GM19455 (cell line): Measurements from ENCODE around the gene RASSF8.
A peak's percentile ranks its signal among the peaks of the same experiment; 100 is the strongest.

Source experiments
- ATAC-seq: cut with Tn5 transposase; IDR thresholded peaks from one replicate; pipeline ENCODE4 v1.9.1; 2021; ENCODE audit not compliant: unreplicated experiment

Gene RASSF8

GRCh38 chr12:26101350-26101734 lies 142.9 kb downstream of the RASSF8 start:
- ATAC-seq, result no peak

GRCh38 chr12:26101763-26102162 lies 143.3 kb downstream of the RASSF8 start:
- no peak for ATAC-seq

- ATAC-seq, result no peak
Observed at GRCh38 chr12:26102953-26103352, 144.5 kb downstream of the RASSF8 start.

DNA sequence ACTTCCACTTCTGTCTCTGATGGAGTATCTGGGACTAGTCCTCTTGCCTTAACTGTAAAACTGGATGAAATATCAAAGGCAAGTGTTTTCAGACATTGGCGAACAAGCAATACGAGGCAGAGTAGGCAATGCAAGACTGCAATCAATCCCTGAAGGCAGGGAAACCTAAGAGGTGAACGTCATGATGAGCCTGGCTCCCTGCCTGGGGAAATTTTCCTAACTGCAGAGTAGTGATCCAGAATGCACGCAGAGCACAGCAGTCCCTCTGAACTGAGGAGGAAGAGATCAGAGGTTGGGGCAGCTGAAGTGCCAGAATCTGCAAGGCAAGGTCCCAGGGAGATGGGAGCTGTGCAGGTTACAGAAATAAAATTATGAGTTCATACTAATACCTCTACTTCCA lies 147.9 kb downstream of the RASSF8 start:
- ATAC-seq, result no peak

- no peak for ATAC-seq
Observed at GRCh38 chr12:26108915-26109314, 150.4 kb downstream of the RASSF8 start.

- no peak for ATAC-seq
Observed at GRCh38 chr12:26109343-26109881, 150.9 kb downstream of the RASSF8 start.

DNA sequence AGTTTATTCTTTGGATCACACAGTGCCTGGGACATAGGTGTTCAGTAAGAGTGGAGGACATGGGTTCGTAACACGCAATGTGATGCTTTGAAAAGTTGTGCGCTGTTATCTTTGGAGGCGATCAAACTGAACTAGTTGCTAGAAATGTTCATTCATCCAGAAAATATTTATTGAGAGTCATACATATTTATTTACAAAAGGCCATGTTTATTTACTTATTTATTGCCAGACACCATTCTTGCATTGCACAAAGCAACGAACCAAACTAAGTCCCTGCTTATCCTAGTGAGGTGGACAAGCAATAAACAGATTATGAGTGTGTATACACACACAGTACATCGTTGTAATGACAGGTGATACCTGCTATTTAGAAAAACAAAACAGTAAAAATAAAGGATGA lies 153.8 kb downstream of the RASSF8 start:
- ATAC-seq, result no peak

DNA sequence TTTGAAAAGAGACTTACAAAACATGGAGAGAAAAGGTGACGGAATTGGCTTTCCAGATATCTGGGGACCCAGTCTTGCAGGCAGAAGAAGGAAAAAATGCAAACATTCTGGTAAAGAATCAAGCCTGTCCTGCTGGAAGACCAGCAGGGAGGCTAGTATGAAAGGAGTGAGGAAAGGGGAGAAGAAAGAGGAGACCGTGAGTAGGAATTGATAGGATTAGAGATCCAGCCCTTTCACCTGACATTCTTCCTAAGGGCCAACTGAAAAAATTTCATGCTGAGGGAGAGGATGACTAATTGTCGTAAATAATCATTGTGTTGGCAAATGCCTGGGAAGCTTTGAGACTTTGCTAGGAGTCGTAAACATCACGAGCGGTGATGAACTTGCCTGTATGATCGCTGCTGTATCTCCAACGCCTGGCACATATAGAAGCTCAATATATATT lies 154.2 kb downstream of the RASSF8 start:
- ATAC-seq, result no peak

GRCh38 chr12:26113181-26113654 lies 154.7 kb downstream of the RASSF8 start:
- no peak for ATAC-seq

DNA sequence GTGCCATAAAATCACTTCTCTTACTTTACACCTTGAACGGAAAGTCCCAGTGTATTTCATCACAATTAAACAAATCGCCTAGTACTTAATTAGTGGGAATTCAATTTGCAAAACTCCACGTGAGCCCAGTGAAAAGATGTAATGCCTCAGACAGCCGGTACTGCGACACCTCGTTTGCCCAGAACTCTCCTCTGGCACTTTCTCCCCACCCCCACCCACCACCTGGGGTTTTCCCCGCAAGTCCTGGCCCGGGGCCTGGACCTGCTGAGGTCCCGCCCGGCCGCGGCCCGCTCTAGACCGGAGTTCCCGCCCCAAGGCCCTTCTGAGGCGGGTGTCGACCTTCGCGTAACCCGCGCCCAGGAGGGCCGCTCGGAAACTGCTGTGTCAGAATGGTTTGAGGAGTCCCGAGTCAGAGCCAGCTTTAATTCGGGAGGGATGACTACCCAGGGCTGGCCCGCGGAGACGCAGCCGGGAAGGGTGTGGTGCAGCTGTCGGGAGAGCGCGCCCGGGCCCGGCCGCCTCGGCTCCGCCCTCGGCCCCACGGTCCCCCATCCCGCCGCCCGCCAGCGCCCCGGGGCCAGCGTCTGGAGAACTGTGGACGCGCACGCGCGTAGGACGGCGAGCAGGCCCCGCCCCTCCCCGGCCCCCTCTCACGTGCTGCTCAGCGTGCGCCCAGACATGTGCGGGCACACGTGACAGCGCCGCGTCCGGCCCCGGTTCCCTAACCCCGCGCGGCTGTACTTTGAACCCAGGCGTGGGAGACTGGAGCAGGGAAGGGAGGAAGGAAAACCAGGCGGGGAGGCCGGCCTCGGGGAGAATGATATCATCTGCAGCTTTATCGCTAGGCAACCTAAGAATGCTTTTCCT lies 155.6 kb downstream of the RASSF8 start:
- ATAC-seq, result peak; percentile 78

GRCh38 chr12:26114720-26115401 lies 156.4 kb downstream of the RASSF8 start:
- no peak for ATAC-seq

DNA sequence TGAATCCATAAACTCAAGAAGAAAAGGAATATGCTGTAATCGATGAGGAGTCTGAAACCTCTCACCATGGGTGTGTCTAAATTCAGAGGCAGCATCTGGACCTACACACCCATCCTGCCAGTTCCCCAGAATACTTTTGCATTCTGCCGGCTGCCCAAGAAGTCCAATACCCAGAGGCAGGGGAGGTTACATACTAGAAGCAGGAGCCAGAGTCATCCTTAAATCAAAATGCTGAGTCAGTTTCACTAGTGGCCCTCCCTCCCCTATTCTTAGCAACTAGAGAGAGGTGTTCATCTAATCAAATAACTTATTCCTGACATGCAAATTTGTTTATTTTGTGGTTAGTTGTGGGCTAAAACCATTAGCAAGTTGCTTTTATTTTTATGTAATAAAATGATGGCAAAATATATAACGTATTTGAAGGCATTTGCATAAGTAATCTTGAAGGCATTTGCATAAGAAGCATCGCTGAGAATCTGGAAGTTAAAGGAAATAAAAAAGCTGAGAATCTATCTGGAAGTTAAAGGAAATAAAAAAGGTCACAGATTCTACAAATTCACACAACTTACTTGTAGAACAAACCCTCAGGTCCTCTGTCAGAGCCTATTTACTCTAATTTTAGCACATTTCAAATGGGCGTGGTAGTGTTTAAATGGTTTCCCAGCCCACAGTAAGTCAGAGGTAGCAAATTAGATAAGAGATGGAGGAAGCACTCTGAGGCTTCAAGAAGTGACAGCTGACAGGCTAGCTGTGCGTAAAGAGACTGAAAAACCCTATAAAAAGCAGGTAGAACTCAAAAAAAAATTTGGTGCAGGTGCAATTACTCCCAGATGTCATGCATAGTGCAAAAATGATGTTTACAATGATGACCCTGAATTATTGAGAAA lies 158.6 kb downstream of the RASSF8 start:
- ATAC-seq, result no peak

DNA sequence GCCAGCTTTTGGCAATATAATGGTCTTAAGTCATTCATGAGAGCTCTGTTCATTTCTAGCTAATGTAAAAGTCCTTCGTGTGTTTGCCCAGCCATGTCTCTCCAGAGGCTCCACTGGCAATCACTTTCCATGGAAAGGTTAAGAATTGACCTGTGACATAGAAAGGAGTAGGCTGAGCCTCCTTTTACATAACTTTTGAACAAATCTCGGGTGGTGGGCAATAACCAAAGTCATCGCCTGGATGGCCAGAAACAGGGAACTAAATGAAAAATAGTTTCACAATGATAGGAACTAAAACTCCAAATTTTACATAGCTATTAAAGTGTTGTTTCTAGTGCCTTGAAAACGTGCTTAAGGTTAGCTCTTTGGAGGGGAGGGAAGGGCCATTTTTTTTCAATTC lies 159.8 kb downstream of the RASSF8 start:
- ATAC-seq, result no peak

DNA sequence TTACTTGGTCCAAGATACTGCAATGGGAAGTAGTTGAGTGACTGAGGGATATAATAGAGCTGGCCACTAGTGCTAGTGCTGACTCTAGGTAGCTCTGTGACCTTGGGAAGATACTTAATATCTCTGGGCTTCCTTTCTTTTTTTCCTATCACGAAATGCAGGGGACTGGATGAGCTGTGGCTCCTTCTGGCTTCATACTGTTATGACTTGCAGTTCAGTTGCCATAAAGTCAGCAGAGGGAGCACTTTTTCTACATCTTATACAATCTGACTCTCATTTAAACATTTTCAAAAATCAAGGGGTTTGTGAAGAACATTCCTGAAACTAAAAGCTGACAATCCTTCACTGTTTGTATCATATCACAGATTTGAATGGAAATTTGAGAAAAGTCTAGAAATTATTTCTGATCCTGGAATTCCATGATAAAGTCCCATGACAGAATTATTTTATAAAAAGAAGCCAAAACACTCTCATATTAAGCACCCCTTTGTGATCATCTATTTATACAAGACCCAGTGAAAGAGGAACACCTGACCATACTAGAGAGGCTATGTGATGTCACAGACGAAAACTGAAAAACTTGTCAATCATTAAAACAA lies 161.0 kb downstream of the RASSF8 start:
- ATAC-seq, result no peak

DNA sequence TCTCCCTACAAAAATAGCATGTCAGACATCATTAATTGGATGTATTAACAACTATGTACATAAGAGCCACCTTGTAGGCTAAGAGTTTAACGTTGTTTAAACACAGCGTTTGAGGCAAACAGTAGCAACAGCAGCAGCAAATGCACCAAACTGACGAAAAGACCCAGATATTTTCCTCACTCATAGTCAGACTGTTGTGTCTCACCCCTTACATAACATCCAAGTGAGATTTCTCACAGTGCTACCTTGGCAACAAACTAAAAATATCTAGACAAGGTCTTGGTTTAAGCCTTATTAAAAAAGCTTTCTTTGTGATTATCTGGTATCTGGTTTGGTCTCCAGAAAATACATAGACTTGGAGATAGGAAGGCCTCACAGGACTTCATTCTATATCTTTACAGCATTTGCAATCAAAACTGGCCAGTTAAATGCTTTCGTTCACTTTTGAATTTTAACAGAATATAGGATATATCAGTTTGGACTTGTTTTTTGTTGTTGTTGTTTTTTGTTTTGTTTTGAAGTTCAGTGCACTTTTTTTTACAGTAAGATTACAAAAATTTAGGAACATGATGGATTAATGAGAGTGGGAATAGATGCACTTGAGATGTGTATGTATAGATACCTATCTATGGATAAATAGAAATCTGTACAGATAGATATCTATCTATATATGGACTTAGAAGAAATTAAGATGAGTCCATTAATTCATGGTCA lies 162.2 kb downstream of the RASSF8 start:
- ATAC-seq, result no peak

DNA sequence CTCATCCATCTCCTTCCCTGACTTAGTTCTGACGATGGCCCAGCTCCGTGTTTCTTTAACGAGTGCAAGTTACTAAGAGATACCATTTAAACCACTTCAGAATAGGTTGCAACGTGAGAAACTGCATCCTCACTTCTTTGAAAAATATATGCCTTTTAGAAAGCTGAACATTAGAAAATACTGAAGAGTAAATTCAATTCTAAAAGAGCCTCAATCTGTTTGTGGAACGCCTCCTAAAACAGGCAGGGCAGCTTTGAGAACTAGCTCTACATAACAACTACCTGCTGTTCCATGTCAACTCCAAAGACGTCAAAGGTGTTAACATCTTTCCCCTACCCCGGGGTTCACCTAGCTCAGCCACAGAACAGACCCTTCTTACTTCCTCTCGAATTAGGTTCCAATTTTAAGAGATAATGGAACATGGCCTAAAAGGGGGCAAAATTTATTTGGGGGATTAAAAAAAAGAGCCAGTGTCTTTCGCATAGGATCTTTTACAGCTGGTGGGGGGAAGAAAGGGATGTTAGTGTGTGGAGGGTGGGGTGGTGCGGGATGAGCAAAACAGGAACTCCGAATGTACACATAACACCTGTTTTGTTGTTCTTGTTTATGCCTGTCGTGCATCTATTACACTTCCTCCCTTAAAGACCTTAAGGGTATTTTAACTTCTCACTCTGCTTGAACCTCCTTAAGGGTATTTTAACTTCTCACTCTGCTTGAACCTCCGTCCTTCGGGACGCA lies 163.0 kb downstream of the RASSF8 start:
- no peak for ATAC-seq

DNA sequence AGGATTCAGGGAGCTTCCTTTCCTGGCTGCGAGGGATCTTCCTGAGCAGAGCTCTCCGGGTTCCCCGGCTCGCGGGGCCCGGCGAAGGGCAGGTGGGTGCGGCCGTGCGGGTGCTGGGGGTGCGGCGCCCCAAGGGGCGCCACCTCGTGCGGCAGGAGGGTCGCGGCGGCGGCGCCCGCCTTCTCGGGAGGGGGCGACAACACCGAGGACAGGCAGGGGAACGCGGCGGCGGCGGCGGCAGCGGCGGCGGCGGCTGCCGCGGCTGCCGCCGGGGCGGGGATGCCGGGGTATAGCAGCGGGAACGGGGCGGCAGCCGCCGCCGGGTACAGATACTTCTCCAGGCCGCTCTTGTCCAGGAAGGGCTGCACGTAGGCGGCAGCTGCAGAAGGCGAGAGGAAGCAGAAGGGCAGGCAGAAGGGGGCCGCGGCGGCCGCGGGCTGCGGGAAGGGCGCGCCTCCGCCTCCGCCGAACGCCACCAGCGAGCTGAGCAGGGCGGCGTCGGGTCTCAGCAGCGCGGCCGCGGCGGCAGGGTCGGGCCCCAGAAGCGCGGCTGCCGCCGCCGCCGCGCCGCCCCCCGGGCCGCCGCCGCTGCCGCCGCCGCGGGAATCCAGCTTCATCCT lies 163.7 kb downstream of the RASSF8 start:
- ATAC-seq, result peak; percentile 40

DNA sequence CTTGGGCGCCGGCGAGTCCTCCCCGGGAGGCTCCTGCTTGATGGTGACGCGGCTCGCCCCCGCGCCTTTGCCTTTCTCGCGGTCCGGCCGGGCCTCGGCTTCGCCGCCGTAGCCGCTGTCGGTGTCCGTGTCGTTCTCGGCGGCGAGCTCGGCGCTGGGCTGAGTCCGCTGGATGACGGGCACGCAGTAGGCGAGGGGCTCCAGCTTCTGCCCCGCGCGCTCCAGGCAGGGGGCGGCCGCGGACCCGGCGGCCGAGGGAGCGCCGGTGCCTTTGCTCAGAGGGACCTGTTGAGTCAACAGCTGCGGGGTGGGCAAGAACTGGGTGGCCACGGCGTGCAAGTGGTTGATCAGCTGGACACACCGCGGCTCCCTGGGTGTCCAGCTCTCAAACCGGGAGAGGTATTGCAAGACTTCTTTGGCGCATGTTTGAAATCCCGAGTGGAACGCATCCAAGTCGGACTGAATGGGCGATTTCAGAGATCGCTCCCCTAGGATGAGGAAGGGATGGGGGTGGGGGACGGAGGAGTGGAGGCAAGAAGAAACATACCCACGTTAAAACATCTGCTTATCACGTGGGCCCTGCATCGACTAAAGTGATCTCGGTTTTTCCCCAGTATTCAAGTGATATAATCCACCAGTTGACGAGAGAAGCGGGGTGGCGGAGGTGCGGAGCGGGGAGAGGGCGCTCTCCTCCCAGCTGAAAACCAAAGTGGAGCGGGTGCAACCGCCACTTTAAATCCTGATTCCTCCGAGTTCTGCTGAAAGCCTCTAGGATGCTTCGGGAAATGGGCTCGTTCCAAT lies 164.4 kb downstream of the RASSF8 start:
- ATAC-seq, result peak; percentile 15
